ENCODE results near the gene HPCAL4. TPM values are rescaled to one million over a fixed set of nuclear protein-coding genes. Genes with fewer than 3 reads are reported as not detected.
A peak's percentile ranks its signal among the peaks of the same experiment; 100 is the strongest.

Gene HPCAL4
- total RNA-seq, 1 donor from 2014 or later, result not detected

DNA sequence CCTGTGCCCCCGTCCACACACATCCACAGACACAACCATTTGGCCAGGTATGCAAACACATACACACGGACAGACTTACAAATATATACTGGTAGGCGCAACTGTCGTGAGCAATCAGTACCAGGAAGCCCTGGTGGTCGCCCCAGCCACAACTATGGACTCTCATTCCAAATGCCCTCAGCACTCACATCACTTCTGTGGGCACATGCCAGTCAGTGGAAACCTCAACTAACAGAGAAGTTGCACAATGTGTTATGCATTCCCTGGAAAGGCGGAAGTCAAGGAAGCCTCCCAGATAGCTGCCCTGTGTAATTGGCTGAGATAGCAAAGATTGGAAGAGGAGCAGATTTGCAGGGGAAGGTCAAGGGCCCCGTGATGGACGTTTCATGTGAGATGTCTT, 50.4 kb downstream of the HPCAL4 start:
- Mint-ChIP-seq H3K27me3 (ENCODE audit: unreplicated experiment) (peaks cover 7% of the 10 kb centered on the region), H3K4me3 (ENCODE audit: unreplicated experiment) (no peak overlapping the region), H3K36me3 (ENCODE audit: unreplicated experiment) (no peaks in the 10 kb centered on the region), H3K9me3 (ENCODE audit: unreplicated experiment) (no peaks in the 10 kb centered on the region), H3K4me1 (ENCODE audit: unreplicated experiment) (peaks cover 17% of the 10 kb centered on the region), H3K27ac (ENCODE audit: unreplicated experiment) (no peak overlapping the region)
- DNase-seq (ENCODE audit: extremely low spot score, unreplicated experiment), result no peak
- TF ChIP-seq, protein P1, sequence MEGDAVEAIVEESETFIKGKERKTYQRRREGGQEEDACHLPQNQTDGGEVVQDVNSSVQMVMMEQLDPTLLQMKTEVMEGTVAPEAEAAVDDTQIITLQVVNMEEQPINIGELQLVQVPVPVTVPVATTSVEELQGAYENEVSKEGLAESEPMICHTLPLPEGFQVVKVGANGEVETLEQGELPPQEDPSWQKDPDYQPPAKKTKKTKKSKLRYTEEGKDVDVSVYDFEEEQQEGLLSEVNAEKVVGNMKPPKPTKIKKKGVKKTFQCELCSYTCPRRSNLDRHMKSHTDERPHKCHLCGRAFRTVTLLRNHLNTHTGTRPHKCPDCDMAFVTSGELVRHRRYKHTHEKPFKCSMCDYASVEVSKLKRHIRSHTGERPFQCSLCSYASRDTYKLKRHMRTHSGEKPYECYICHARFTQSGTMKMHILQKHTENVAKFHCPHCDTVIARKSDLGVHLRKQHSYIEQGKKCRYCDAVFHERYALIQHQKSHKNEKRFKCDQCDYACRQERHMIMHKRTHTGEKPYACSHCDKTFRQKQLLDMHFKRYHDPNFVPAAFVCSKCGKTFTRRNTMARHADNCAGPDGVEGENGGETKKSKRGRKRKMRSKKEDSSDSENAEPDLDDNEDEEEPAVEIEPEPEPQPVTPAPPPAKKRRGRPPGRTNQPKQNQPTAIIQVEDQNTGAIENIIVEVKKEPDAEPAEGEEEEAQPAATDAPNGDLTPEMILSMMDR (IDR thresholded peaks at IDR 0.05), result no peak

DNA sequence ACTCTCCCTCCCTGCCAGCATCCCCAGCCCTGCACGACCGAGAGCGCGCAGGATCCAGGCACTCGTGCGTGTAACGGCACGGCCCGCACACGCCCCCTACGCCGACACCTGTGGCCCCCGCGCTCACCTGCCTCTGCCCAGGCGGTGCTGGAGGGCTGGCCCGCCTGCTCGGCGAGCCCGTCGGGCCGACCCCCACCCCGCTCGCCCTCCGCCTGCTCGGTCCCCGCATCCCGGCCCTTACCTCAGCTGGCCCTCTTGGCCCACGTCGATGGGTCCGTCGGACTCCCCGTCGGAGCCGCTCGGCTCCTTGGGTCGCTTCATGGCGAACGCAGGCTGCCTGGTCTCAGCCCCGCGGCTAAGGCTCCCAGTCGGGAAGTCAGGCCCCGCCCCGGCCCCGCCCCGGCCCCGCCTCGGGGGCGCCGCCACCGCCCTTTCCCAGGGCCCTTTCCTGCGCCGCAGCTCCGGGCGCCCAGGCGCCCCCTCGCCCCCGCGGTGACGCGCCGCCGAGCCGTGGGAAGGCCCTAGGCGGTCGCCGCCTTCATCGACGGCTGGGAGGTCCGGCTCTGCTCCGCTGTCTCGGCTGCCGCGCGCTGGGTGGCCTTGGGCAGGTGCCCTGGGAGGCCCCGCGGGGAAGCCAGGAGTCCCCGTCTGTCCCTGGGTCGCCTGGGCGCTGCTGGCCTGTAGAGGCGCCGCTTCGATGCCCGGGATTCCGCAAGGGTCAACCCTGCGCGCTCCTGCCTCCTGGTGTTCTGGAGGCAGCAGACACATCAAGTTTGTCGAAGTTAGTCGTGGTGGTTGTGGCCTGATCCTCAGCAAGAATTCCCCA, 51.7 kb downstream of the HPCAL4 start, which contains the start of gene HEYL:
TSS of gene HEYL (minus strand) at position 339 of the 826 bp plus-strand sequence. CDS start at position 321, 18 bp downstream.
- Mint-ChIP-seq H3K27ac (ENCODE audit: unreplicated experiment) (no peak within 1 kb of the TSS), H3K4me3 (ENCODE audit: unreplicated experiment) (no peak within 1 kb of the TSS), H3K36me3 (ENCODE audit: unreplicated experiment) (no peaks in the 10 kb centered on the region), H3K27me3 (ENCODE audit: unreplicated experiment) (peaks cover 10% of the 10 kb centered on the region), H3K4me1 (ENCODE audit: unreplicated experiment) (peaks cover 22% of the 10 kb centered on the region), H3K9me3 (ENCODE audit: unreplicated experiment) (no peaks in the 10 kb centered on the region)
- DNase-seq (ENCODE audit: extremely low spot score, unreplicated experiment), result no peak
- TF ChIP-seq, protein P1 (IDR thresholded peaks at IDR 0.05), result peak; percentile 9

DNA sequence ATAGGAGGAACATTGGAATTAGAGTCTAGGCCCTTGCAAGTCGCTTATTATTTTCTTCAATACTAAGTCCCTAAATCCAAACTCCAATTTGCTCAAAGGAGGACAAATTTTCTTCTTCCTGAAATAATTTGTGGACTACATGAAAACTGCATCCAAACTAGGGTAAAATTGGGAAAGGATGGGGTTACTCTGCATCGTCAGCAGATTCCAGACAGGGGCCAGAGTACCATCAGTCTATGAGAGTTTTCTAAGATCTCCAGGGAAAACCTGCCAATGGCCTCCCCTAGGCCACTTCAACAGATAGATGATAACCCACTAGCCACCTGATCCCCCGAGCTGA, 52.3 kb downstream of the HPCAL4 start:
- no peak overlapping the region for H3K4me3 Mint-ChIP-seq (ENCODE audit: unreplicated experiment)
- peaks cover 27% of the 10 kb centered on the region for H3K4me1 Mint-ChIP-seq (ENCODE audit: unreplicated experiment)
- H3K27ac Mint-ChIP-seq (ENCODE audit: unreplicated experiment), result no peak overlapping the region
- peaks cover 7% of the 10 kb centered on the region for H3K27me3 Mint-ChIP-seq (ENCODE audit: unreplicated experiment)
- TF ChIP-seq, protein P1 (IDR thresholded peaks at IDR 0.05), result no peak
- DNase-seq (ENCODE audit: extremely low spot score, unreplicated experiment), result no peak
- no peaks in the 10 kb centered on the region for H3K9me3 Mint-ChIP-seq (ENCODE audit: unreplicated experiment)
- H3K36me3 Mint-ChIP-seq (ENCODE audit: unreplicated experiment), result no peaks in the 10 kb centered on the region

DNA sequence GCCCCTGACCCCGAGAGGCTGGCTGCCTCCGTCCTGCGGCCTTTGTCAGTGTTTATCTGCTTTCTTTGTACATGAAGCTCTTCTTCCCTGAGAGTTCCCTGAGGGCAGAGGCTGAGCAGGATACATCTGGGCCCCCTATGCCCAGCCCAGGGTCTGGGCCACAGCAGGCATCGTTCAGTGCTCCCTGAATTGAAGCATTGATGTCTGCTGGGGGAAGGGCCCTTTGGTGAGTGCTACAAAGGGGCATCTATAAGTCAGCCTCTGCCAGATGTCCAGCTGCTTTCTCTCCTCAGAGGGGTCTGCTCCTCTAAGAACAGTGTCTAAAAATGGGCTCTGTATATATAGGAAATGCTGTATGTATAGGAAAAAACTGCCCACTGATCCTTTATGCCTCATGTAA, 53.9 kb downstream of the HPCAL4 start:
- Mint-ChIP-seq H3K27me3 (ENCODE audit: unreplicated experiment) (peaks cover 7% of the 10 kb centered on the region), H3K4me1 (ENCODE audit: unreplicated experiment) (peaks cover 25% of the 10 kb centered on the region), H3K9me3 (ENCODE audit: unreplicated experiment) (no peaks in the 10 kb centered on the region), H3K27ac (ENCODE audit: unreplicated experiment) (no peak overlapping the region), H3K4me3 (ENCODE audit: unreplicated experiment) (no peak overlapping the region), H3K36me3 (ENCODE audit: unreplicated experiment) (no peaks in the 10 kb centered on the region)
- no peak for DNase-seq (ENCODE audit: extremely low spot score, unreplicated experiment)
- TF ChIP-seq, protein P1 (IDR thresholded peaks at IDR 0.05), result no peak

DNA sequence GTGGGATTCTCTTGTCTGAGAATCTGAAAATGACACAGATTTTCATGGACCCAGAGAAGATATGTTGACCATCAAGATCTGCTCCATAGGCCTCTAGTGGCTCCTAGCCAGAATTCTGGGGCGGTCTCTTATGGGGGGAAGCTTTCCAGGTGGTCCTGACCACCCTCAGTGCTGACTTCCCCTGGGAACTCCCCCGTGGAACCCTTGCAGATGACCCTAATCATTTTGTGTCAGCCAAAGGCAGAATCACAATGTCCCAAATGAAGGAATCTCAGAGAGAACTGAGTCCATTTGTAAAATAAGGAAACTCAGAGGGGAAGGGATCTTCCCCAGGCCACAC, 55.4 kb downstream of the HPCAL4 start:
- peaks cover 16% of the 10 kb centered on the region for H3K27me3 Mint-ChIP-seq (ENCODE audit: unreplicated experiment)
- H3K36me3 Mint-ChIP-seq (ENCODE audit: unreplicated experiment), result no peaks in the 10 kb centered on the region
- no peak overlapping the region for H3K4me3 Mint-ChIP-seq (ENCODE audit: unreplicated experiment)
- no peak overlapping the region for H3K27ac Mint-ChIP-seq (ENCODE audit: unreplicated experiment)
- DNase-seq (ENCODE audit: extremely low spot score, unreplicated experiment), result no peak
- H3K9me3 Mint-ChIP-seq (ENCODE audit: unreplicated experiment), result no peaks in the 10 kb centered on the region
- TF ChIP-seq, protein P1 (IDR thresholded peaks at IDR 0.05), result no peak
- H3K4me1 Mint-ChIP-seq (ENCODE audit: unreplicated experiment), result peaks cover 25% of the 10 kb centered on the region
